SK-N-SH (cell line): ENCODE data around the gene NRIP1. TPM values are rescaled to one million over a fixed set of nuclear protein-coding genes. Genes with fewer than 3 reads are reported as not detected.

Experiments used
- CTCF ChIA-PET: fragments of 300-600, 350-600 bp; formaldehyde crosslinking; extraction: SDS; loops from one replicate; lab custom pipeline; 2021; lab: Yijun Ruan, JAX
- POLR2A ChIA-PET: fragments of 350-600 bp; sonication (Branson Sonifier 250); formaldehyde crosslinking; extraction: SDS; loops from one replicate; lab custom pipeline; 2020; ENCODE audit warnings: antibody characterized with exemption, inconsistent platforms; lab: Yijun Ruan, JAX
- DNase-seq: peaks from one replicate; pipeline ENCODE4 v3.0.0; 2012
- H2AFZ ChIP-seq: fragments of 200-600 bp; sonication (generic); 2 replicates; pipeline ENCODE4 v1.8.1; 2016; ENCODE audit warnings: antibody characterized with exemption, mild to moderate bottlenecking, low read depth
- H3F3A ChIP-seq: fragments of 200-600 bp; sonication (generic); replicated peaks from 2 replicates; pipeline ENCODE3; 2016; ENCODE audit warnings: antibody characterized with exemption, mild to moderate bottlenecking; ENCODE audit not compliant: insufficient read depth
- H3K27ac ChIP-seq, 2 experiments: fragments of 200-500 bp in 1 of 2; fragments of 200-600 bp in 1 of 2; sonication (Bioruptor generic) in 1 of 2; sonication (generic), shearing (Covaris generic) in 1 of 2; 2 replicates each; pipeline versions ENCODE4 v1.5.1 to v1.6.1; 2014 to 2016; ENCODE audit warnings: low read depth in 2 of 2, inconsistent platforms in 1 of 2, low read length in 1 of 2, mild to moderate bottlenecking in 1 of 2, mixed read lengths in 1 of 2
- H3K27me3 ChIP-seq: fragments of 200-600 bp; sonication (generic), shearing (Covaris generic); 2 replicates; pipeline ENCODE4 v1.6.1; 2016; ENCODE audit warnings: mixed run types; ENCODE audit not compliant: insufficient read depth
- H3K36me3 ChIP-seq, 2 experiments: fragments of 200-500 bp in 1 of 2; fragments of 200-600 bp in 1 of 2; sonication (Bioruptor generic) in 1 of 2; sonication (generic) in 1 of 2; replicated peaks in 1 of 2; 2 replicates each; pipeline versions ENCODE3 to v1.5.1; 2014 to 2016; ENCODE audit warnings: low read length in 1 of 2, mild to moderate bottlenecking in 1 of 2; ENCODE audit not compliant: insufficient read depth in 2 of 2, control insufficient read depth in 1 of 2
- H3K4me1 ChIP-seq, 2 experiments: fragments of 200-500 bp in 1 of 2; fragments of 200-600 bp in 1 of 2; sonication (Bioruptor generic) in 1 of 2; sonication (generic), shearing (Covaris generic) in 1 of 2; 2 replicates each; pipeline versions ENCODE4 v1.5.1 to v1.6.1; 2014 to 2016; ENCODE audit warnings: low read depth in 1 of 2, low read length in 1 of 2, mixed run types in 1 of 2; ENCODE audit not compliant: insufficient read depth in 2 of 2, control insufficient read depth in 1 of 2
- H3K4me2 ChIP-seq: fragments of 200-600 bp; sonication (generic), shearing (Covaris generic); 2 replicates; pipeline ENCODE4 v1.6.1; 2017; ENCODE audit warnings: mixed run types
- H3K4me3 ChIP-seq, 2 experiments: fragments of 200-500 bp in 1 of 2; fragments of 200-600 bp in 1 of 2; sonication (Bioruptor generic) in 1 of 2; sonication (generic), shearing (Covaris generic) in 1 of 2; 2 replicates each; pipeline versions ENCODE4 v1.5.1 to v1.8.1; 2014 to 2016; ENCODE audit warnings: low read depth in 2 of 2, inconsistent platforms in 1 of 2, low read length in 1 of 2, mild to moderate bottlenecking in 1 of 2, mixed read lengths in 1 of 2, moderate library complexity in 1 of 2
- H3K79me2 ChIP-seq: fragments of 200-600 bp; sonication (generic); 2 replicates; pipeline ENCODE4 v1.8.1; 2017; ENCODE audit warnings: mild to moderate bottlenecking; ENCODE audit not compliant: insufficient read depth
- H3K9ac ChIP-seq: fragments of 200-600 bp; sonication (generic); 2 replicates; pipeline ENCODE4 v1.6.1; 2017; ENCODE audit warnings: mixed run types
- H3K9me2 ChIP-seq: fragments of 200-600 bp; sonication (generic); 2 replicates; pipeline ENCODE4 v1.6.1; 2017; ENCODE audit warnings: mixed run types
- H3K9me3 ChIP-seq: fragments of 200-600 bp; sonication (generic); 2 replicates; pipeline ENCODE4 v1.6.1; 2017; ENCODE audit warnings: mixed run types, mild to moderate bottlenecking, moderate library complexity
- H4K20me1 ChIP-seq: fragments of 200-600 bp; sonication (generic); 2 replicates; pipeline ENCODE4 v1.6.1; 2017; ENCODE audit warnings: mild to moderate bottlenecking, mixed run types; ENCODE audit not compliant: insufficient read depth
- CHD2 ChIP-seq: fragments of 150-350 bp; IDR thresholded peaks from 2 replicates; pipeline ENCODE4 v1.6.1; 2018; ENCODE audit warnings: low read length; ENCODE audit not compliant: partially characterized antibody
- CTCF ChIP-seq: fragments of 200-600 bp; sonication (generic); IDR thresholded peaks from 2 replicates; pipeline ENCODE4 v1.6.1; 2017; ENCODE audit warnings: antibody characterized with exemption, mild to moderate bottlenecking, moderate library complexity
- EP300 ChIP-seq, 2 experiments: IDR thresholded peaks; 2 replicates each; pipeline versions ENCODE4 v1.4.0 to v1.6.1; 2012; ENCODE audit warnings: borderline replicate concordance in 1 of 2, low read depth in 1 of 2, low read length in 1 of 2
- EZH2phosphoT487 ChIP-seq: fragments of 200-600 bp; sonication (generic); IDR thresholded peaks from 2 replicates; pipeline ENCODE4 v1.6.1; 2017; ENCODE audit warnings: low read depth, mixed run types, mild to moderate bottlenecking, antibody characterized with exemption, moderate library complexity, borderline replicate concordance
- JUND ChIP-seq: IDR thresholded peaks from 2 replicates; pipeline ENCODE4 v1.4.0; 2012
- NRF1 ChIP-seq: IDR thresholded peaks from 2 replicates; pipeline ENCODE4 v1.6.1; 2012; ENCODE audit warnings: low read depth, mild to moderate bottlenecking, low read length
- RAD21 ChIP-seq: IDR thresholded peaks from 2 replicates; pipeline ENCODE4 v1.6.1; 2012; ENCODE audit warnings: mild to moderate bottlenecking, low read length
- RCOR1 ChIP-seq: fragments of 150-350 bp; IDR thresholded peaks from 2 replicates; pipeline ENCODE4 v1.6.1; 2017; ENCODE audit warnings: antibody characterized with exemption, low read length
- REST ChIP-seq: IDR thresholded peaks from 2 replicates; pipeline ENCODE4 v1.6.1; 2012; ENCODE audit warnings: mild to moderate bottlenecking, low read depth, low read length, moderate library complexity
- RFX5 ChIP-seq: IDR thresholded peaks from 2 replicates; pipeline ENCODE4 v1.6.1; 2012; ENCODE audit warnings: mild to moderate bottlenecking, improper control_type of control experiment, low read length
- RXRA ChIP-seq: IDR thresholded peaks from 2 replicates; pipeline ENCODE4 v1.4.0; 2012; ENCODE audit warnings: low read depth, mild to moderate bottlenecking, borderline replicate concordance
- SMC3 ChIP-seq: IDR thresholded peaks from 2 replicates; pipeline ENCODE4 v1.6.1; 2012; ENCODE audit warnings: low read depth, low read length, improper control_type of control experiment
- TAF1 ChIP-seq: IDR thresholded peaks from 2 replicates; pipeline ENCODE4 v1.6.1; 2012; ENCODE audit warnings: low read depth, mild to moderate bottlenecking, low read length, moderate library complexity, borderline replicate concordance
- YY1 ChIP-seq: IDR thresholded peaks from 2 replicates; pipeline ENCODE4 v1.4.0; 2012; ENCODE audit warnings: low read depth, mild to moderate bottlenecking
- WGBS: methylation state at CpG from one replicate; pipeline ENCODE4 v1.1.6; 2017; ENCODE audit warnings: low lambda C conversion rate; 5-methylcytosine and 5-hydroxymethylcytosine counted together
- polyA plus RNA-seq, 3 experiments: library from polyadenylated mRNA; depleted of rRNA; stranded (reverse); fragments of >200 nt; gene quantifications; 2 replicates each; pipeline ENCODE4 v1.2.3, GENCODE V29; 2012

The NRIP1 gene
- polyA plus RNA-seq, 1 of the 3 experiments (the other 2 are of a cell fraction), result 0.02 TPM

- Histone ChIP-seq H3K36me3 (no peaks in the 10 kb centered on the region), H3K27me3 (no peaks in the 10 kb centered on the region), H3K4me1 (no peaks in the 10 kb centered on the region), H3K9me2 (no peaks in the 10 kb centered on the region), H4K20me1 (no peaks in the 10 kb centered on the region), H3K9ac (no peak overlapping the region), H3K79me2 (no peaks in the 10 kb centered on the region)
- ChIA-PET CTCF (no interaction called here), POLR2A (no interaction called here)
- TF ChIP-seq SMC3 (no peak), TAF1 (no peak), RCOR1 (no peak), RAD21 (no peak), EZH2phosphoT487 (no peak), NRF1 (no peak), RFX5 (no peak), YY1 (no peak), CTCF (no peak), JUND (no peak), RXRA (no peak), CHD2 (no peak), REST (no peak), EP300 (IDR thresholded peaks at IDR 0.05; ENCODE audit: borderline replicate concordance in 1 of 2, low read depth in 1 of 2, low read length in 1 of 2) (no peak)
- TF ChIP-seq, all 33 proteins: peak for 0
- Histone ChIP-seq H2AFZ (no peak overlapping the region), H3K4me2 (no peak overlapping the region), H3K27ac (no peak overlapping the region), H3K9me3 (no peaks in the 10 kb centered on the region), H3K4me3 (no peak overlapping the region), H3F3A (peaks cover 7% of the 10 kb centered on the region)
- DNase-seq, result no peak
- WGBS, result 15% methylated on average over 2 of the region's 2 CpGs
Measured at GRCh38 chr21:15018382-15018781, 46.4 kb downstream of the NRIP1 start.
